GM19238 (cell line): ENCODE results near the gene PIGL.

Source experiments
- DNase-seq: peaks from one replicate; pipeline ENCODE4 v3.0.0; 2011; ENCODE audit warnings: low spot score; ENCODE audit not compliant: insufficient read length

PIGL gene

DNA sequence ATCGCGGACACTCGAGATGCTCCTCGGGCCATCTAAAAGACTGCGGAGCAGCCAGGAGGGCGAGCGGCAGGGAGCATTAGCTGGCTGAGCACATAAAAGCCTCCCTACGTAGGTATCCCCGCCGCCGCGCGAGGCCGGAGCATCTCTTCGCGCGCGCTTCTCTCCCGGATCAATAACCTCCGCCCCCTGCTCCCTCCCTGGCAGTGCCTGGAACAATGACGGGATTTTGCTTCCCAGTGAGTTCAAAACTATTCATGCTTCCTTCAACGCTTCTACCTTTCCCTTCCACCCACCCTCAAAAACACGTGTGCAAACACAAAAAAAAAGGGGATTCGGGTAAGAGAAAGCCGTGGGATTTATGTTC, 135.3 kb downstream of the PIGL start:
- no peak for DNase-seq

DNA sequence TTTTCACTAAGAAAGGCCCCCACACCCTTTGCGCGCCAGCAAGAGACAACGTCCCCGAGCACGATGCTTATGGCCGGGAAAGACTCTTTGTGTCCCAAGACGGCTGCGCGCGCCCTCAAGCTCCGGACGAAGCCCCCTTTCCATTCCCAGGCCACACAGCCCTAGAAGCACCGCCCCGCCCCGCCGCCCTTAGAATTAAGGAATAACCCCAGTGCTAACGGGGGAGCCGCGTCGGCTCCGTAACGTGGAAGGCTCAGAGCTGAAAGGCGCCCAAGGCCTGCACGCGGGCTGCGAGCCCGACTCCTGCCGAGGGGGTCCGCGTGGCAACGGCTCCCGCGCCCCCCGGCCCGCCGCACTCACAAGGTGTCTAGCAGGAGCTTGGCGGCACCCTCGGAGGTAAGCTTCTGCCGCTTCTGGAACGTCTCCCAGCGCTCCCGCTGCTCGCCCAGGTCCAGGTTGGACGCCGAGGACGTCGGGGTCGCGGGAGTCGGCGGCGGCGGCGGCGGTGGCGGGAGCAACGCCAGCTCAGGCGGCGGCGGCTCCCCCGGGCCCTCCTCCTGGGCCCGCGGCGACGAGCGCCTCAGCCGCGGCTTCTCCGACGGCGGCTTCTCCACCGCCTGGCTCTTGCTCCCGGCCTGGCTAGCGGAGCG, 135.8 kb downstream of the PIGL start:
- DNase-seq = peak; percentile 19

DNA sequence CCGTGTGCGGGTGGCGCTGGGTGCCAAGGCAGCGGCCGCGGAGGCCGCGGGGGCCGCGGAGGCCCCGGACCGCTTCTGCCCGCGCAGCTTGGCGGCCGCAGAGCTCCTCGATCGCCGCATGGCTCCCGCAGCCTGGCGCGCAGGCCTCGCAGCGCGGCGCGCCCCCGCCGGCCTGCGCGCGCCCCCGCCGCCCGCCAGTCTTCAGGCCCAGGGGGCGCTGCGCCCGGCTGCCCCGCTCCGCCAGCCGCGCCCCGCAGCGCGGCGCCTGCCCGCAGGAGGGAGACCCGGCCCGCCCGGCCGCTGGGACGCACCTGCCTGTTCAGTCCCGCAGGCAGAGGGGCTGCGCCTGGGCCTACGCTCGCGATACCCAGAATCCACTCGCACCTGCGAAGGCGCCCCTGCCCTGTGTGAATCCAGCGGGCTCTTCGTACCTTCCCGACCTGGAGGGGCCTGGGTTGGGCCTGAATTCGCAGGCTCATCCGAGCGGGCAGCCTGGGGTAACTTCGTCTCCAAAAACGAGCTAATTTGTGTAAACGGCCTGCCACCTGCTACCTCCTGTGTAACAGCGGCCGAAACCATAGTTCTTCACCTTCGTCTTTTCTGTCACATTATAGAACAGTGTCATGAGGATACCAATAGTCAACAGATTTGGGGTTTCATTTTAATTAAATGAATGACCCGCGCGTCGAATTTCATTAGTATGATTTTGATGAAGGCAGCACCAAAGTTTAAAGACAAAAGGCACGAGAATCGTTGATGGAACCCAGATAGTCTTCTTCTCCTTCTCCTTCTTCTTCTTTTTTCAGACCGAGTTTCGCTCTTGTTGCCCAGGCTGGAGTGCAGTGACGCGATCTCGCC, 136.5 kb downstream of the PIGL start, which contains the start of gene CENPV:
Gene CENPV (minus strand): TSS at position 153 of the 858 bp plus-strand sequence. CDS start 33 bp downstream, at position 120.
- DNase-seq = peak; percentile 80

DNA sequence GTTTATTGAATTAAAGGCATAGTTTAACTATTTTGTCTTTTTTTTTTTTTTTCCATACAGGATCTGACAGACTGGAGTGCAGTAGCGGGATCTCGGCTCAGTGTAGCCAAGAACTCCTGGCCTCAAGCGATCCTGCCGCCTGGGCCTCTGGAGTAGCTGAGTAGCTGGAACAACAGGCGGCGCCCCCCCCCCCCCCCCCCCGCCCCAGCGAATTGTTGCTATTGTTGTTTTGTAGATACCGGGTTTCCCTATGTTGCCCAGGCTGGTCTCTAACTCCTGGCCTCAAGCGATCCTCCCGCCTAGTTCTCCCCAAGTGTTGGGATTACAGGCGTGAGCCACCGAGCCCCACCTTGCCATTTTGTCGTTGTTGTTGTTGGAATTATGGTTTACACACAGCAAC, 137.6 kb downstream of the PIGL start:
- DNase-seq = no peak

DNA sequence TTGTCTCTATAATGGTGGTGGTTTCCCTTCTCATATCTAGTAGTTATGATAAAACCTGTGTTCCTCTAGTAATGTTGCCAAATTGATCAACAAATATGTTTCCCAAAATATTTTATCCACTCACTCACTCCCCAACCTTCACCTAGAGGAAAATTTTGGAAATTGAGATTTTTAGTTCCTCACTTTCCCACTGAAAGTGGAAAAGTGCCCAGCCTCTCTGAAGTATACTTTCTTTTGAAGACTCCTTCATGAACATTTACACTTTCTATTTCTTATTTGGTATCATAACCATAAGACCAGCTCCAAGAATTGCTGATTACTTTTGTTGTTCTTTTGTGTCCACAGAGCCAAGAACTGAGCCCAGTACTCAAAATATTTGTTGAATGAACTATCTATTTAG, 141.4 kb downstream of the PIGL start:
- DNase-seq = no peak

DNA sequence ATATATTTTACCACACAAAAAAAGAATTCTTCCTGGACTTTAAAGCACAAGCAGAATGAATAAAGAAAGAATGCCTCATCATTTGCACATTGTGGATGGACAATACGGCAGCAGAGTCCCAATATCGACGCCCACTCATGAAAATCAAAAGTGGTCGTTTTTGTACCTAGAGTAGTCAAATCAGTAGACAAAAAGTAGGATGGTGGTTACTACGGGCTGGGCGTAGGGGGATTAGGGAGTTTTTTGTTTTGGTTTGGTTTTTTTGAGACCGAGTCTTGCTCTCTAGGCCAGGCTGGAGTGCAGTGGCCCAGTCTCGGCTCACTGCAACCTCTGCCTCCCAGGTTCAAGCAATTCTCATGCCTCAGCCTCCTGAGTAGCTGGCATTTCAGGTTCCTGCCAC, 144.9 kb downstream of the PIGL start:
- DNase-seq = no peak

DNA sequence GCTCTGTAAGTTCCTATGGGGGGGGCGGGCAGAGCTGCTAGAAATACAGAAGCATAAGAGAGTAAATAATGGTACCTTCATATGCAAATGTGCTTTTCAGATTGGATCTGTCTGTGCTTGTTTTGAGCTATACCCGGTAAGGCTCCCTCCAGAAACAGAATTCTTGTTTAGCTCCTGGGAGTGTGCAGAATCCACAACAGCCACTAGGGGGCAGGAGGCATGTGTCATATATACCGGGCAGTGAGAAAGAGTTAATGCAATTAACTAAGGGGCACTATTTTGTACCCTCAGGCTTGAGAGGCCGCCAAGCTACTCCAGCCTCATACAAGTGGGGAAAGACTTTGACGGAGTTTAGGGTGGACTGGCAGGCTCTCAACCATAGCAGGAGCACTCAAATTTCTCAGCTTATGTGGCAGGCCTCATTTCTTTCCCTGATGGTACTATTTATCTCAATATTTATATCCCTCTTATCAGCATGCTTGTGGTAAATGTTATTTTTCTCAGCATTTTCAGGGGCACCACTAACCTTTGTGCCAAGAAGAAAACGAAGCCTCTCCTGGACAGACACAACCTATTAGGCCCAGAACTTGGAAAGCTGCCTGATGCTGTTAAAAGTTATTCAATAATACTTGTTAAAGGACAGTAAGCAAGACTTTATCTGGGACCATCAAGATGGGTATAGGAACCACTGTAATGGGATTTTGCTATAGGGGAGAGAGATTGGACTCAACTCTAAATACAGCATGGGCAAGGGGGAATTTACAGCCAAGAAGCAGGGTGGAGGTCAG, 146.9 kb downstream of the PIGL start:
- DNase-seq = peak; percentile 61

DNA sequence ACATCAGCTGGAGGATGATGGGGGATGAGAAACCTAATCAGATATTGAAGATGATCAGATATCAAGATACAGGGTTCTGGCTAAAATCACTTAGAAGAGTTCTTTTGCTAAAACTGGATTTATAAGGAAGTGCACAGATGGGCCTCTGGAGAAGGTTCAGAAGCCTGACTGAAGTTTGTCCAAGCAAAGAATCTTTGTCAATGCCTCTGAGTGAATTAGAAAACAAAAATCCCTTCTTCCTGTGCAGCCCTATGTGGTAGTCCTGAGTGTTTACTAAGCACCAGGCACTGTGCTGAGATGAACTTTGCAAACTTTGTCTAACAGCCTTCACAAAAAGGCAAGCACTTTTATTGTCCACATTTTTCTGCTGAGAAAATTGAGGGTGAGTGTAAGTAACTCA, 147.6 kb downstream of the PIGL start:
- DNase-seq = no peak

DNA sequence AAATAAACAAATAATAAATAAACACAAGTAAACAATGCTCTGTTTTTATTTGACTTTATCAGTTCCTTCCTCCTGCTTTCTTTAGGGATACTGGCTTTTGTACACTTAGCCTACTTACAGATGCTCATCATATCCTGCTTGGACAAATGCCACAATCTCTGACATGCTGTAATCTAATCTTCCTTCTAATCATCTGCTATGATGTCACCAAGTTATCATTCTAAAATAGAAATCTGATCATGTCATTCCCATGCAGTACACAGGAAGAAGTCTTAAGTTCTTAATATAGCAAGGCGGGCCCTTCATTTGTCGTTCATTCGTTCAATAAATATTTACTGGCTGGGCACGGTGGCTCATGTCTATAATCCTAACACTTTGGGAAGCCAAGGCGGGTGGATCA, 154.7 kb downstream of the PIGL start:
- no peak for DNase-seq

DNA sequence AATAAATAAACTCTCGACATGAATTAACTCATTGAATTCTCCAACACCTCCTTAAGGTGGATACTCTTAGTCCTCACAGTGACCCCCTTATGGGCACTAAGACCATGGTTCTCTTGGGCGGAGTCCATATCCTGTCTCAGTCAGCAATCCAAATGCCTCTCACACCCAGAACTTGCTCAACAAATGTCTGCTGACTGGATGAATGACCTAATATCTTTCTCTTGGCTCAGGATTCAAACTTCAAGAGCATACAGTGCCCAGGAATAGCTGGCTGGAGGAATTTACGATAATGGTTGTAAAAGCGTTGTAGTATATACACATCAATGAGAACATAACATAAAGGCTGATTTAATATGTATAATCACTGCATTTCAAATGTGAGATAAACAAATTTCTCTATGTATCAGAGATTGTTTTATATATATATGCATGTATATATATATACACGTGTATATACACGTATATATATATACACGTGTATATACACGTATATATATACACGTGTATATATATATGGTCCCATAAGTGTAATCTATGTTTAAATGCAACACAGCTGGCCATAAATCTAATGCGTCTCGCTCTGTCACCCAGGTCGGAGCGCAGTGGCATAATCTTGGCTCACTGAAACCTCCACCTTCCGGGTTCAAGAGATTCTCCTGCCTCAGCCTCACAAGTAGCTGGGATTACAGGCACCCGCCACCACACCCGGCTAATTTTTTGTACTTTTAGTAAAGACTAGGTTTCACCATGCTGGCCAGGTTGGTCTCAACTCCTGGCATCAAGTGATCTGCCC, 157.3 kb downstream of the PIGL start:
- no peak for DNase-seq
